HG02943 (cell line): ENCODE measurements around the gene PYGM.

Source experiments
- ATAC-seq: cut with Tn5 transposase; IDR thresholded peaks from one replicate; pipeline ENCODE4 v1.9.1; 2021; ENCODE audit warnings: mild to moderate bottlenecking, low read depth, moderate library complexity; ENCODE audit not compliant: unreplicated experiment

The PYGM gene

GRCh38 chr11:64759722-64760719 is at the start of gene PYGM:
Gene PYGM (minus strand): TSS chr11:64759974. CDS start chr11:64759898, 76 bp downstream.
- ATAC-seq: no peak

- ATAC-seq: no peak
These were observed 45.7 kb upstream of the PYGM start for GRCh38 chr11:64805481-64805880.

GRCh38 chr11:64804346-64805210 is 44.8 kb upstream of the PYGM start:
- ATAC-seq: no peak

- no peak for ATAC-seq
These were observed 44.1 kb upstream of the PYGM start for GRCh38 chr11:64803846-64804345.

GRCh38 chr11:64803158-64803845 is 43.5 kb upstream of the PYGM start, which contains the start of gene MAP4K2:
Gene MAP4K2 (minus strand): TSS chr11:64803214. CDS start chr11:64803149, 65 bp downstream.
- ATAC-seq: no peak

- ATAC-seq: no peak
These were observed 42.8 kb upstream of the PYGM start for GRCh38 chr11:64802370-64803157.

- ATAC-seq: no peak
These were observed 42.0 kb upstream of the PYGM start for GRCh38 chr11:64801561-64802369.

GRCh38 chr11:64801158-64801464 is 41.3 kb upstream of the PYGM start:
- no peak for ATAC-seq

- no peak for ATAC-seq
These were observed 40.8 kb upstream of the PYGM start for GRCh38 chr11:64800303-64801157.

GRCh38 chr11:64799623-64800302 is 40.0 kb upstream of the PYGM start:
- ATAC-seq: no peak

GRCh38 chr11:64799256-64799622 is 39.5 kb upstream of the PYGM start:
- ATAC-seq: no peak

- ATAC-seq: no peak
These were observed 37.2 kb upstream of the PYGM start for GRCh38 chr11:64796757-64797541.

GRCh38 chr11:64796047-64796756 is 36.4 kb upstream of the PYGM start:
- no peak for ATAC-seq

- no peak for ATAC-seq
These were observed 34.8 kb upstream of the PYGM start for GRCh38 chr11:64794526-64794925.

GRCh38 chr11:64793271-64794160 is 33.7 kb upstream of the PYGM start:
- ATAC-seq: no peak
